Activated T-helper 17 cell treated with anti-CD3 and anti-CD28 coated beads, Interleukin-2, amount 50 U/mL, for 72 hours (primary cell): Measurements from ENCODE around the gene SPOCD1. TPM values are rescaled to one million over a fixed set of nuclear protein-coding genes. Genes with fewer than 3 reads are reported as not detected.
"Not testable (repeated sequence)": the region's sequence is repeated elsewhere in the genome, so short reads cannot be mapped to it uniquely, and the experiment has no call there.

Source experiments
- ATAC-seq: fragments of 150-1000 bp; cut with Tn5 transposase; replicated peaks from 2 replicates; pipeline ENCODE4 v1.10.0; 2021; ENCODE audit warnings: mild to moderate bottlenecking, moderate library complexity
- H3K27ac Mint-ChIP-seq: one replicate; pipeline ENCODE4 v1.8.0; 2022; ENCODE audit warnings: mixed read lengths
- H3K27me3 Mint-ChIP-seq: one replicate; pipeline ENCODE4 v1.8.0; 2022; ENCODE audit warnings: mixed read lengths
- H3K36me3 Mint-ChIP-seq: one replicate; pipeline ENCODE4 v1.8.0; 2022; ENCODE audit warnings: low read depth, mild to moderate bottlenecking, mixed read lengths
- H3K4me1 Mint-ChIP-seq: one replicate; pipeline ENCODE4 v1.8.0; 2022; ENCODE audit warnings: mixed read lengths
- H3K4me3 Mint-ChIP-seq: one replicate; pipeline ENCODE4 v1.8.0; 2022; ENCODE audit warnings: mild to moderate bottlenecking, mixed read lengths
- H3K9me3 Mint-ChIP-seq: one replicate; pipeline ENCODE4 v1.8.0; 2022; ENCODE audit warnings: mixed read lengths
- total RNA-seq, 2 donors: library from RNA; stranded (reverse); gene quantifications; one replicate each; pipeline ENCODE4 v1.2.3, GENCODE V29; 2022

Gene SPOCD1
- total RNA-seq, 2 donors from 2014 or later = 0.84 to 1.8 TPM

GRCh38 chr1:31837451-31838158 is 21.8 kb upstream of the SPOCD1 start:
- no peaks in the 10 kb centered on the region for H3K4me1 Mint-ChIP-seq
- no peak overlapping the region for H3K27ac Mint-ChIP-seq
- no peaks in the 10 kb centered on the region for H3K9me3 Mint-ChIP-seq
- H3K4me3 Mint-ChIP-seq = no peak overlapping the region
- ATAC-seq = no peak
- H3K36me3 Mint-ChIP-seq = no peaks in the 10 kb centered on the region
- no peaks in the 10 kb centered on the region for H3K27me3 Mint-ChIP-seq

GRCh38 chr1:31836638-31837037 is 20.8 kb upstream of the SPOCD1 start:
- Mint-ChIP-seq H3K9me3 (no peaks in the 10 kb centered on the region), H3K4me1 (no peaks in the 10 kb centered on the region), H3K4me3 (no peak overlapping the region), H3K27me3 (no peaks in the 10 kb centered on the region), H3K36me3 (no peaks in the 10 kb centered on the region), H3K27ac (no peak overlapping the region)
- no peak for ATAC-seq

- Mint-ChIP-seq H3K36me3 (no peaks in the 10 kb centered on the region), H3K27ac (no peak overlapping the region), H3K27me3 (no peaks in the 10 kb centered on the region), H3K4me1 (no peaks in the 10 kb centered on the region), H3K9me3 (no peaks in the 10 kb centered on the region), H3K4me3 (no peak overlapping the region)
- ATAC-seq = no peak
These were observed 19.6 kb upstream of the SPOCD1 start for GRCh38 chr1:31835415-31835814.

GRCh38 chr1:31834501-31834900 is 18.7 kb upstream of the SPOCD1 start:
- Mint-ChIP-seq H3K27me3 (no peaks in the 10 kb centered on the region), H3K9me3 (no peaks in the 10 kb centered on the region), H3K27ac (no peak overlapping the region), H3K36me3 (no peaks in the 10 kb centered on the region), H3K4me3 (no peak overlapping the region), H3K4me1 (no peaks in the 10 kb centered on the region)
- ATAC-seq = peak; percentile 23

GRCh38 chr1:31831397-31832378 is 15.9 kb upstream of the SPOCD1 start:
- H3K4me1 Mint-ChIP-seq = peaks cover 15% of the 10 kb centered on the region
- ATAC-seq = no peak
- H3K27me3 Mint-ChIP-seq = no peaks in the 10 kb centered on the region
- no peaks in the 10 kb centered on the region for H3K36me3 Mint-ChIP-seq
- H3K4me3 Mint-ChIP-seq = no peak overlapping the region
- H3K9me3 Mint-ChIP-seq = no peaks in the 10 kb centered on the region
- no peak overlapping the region for H3K27ac Mint-ChIP-seq

- ATAC-seq = no peak
- Mint-ChIP-seq H3K9me3 (no peaks in the 10 kb centered on the region), H3K36me3 (no peaks in the 10 kb centered on the region)
These were observed 14.7 kb upstream of the SPOCD1 start for GRCh38 chr1:31830511-31830910.

GRCh38 chr1:31830065-31830464 is 14.2 kb upstream of the SPOCD1 start:
- ATAC-seq = no peak
- peaks cover 18% of the 10 kb centered on the region for H3K4me1 Mint-ChIP-seq
- H3K27me3 Mint-ChIP-seq = no peaks in the 10 kb centered on the region
- no peaks in the 10 kb centered on the region for H3K9me3 Mint-ChIP-seq
- H3K27ac Mint-ChIP-seq = no peak overlapping the region
- no peak overlapping the region for H3K4me3 Mint-ChIP-seq
- H3K36me3 Mint-ChIP-seq = no peaks in the 10 kb centered on the region

More at GRCh38 chr1:31830511-31830910, 14.7 kb upstream of the SPOCD1 start:
- Mint-ChIP-seq H3K4me1 (peaks cover 18% of the 10 kb centered on the region), H3K4me3 (no peak overlapping the region), H3K27ac (no peak overlapping the region), H3K27me3 (no peaks in the 10 kb centered on the region)

GRCh38 chr1:31828926-31829690 is 13.3 kb upstream of the SPOCD1 start:
- no peaks in the 10 kb centered on the region for H3K9me3 Mint-ChIP-seq
- H3K4me1 Mint-ChIP-seq = peaks cover 18% of the 10 kb centered on the region
- no peak overlapping the region for H3K27ac Mint-ChIP-seq
- ATAC-seq = no peak
- H3K4me3 Mint-ChIP-seq = no peak overlapping the region
- H3K36me3 Mint-ChIP-seq = no peaks in the 10 kb centered on the region
- no peaks in the 10 kb centered on the region for H3K27me3 Mint-ChIP-seq

- Mint-ChIP-seq H3K27ac (peak overlapping the region; percentile 79), H3K4me3 (peak overlapping the region; percentile 35), H3K36me3 (no peaks in the 10 kb centered on the region), H3K4me1 (peaks cover 18% of the 10 kb centered on the region), H3K9me3 (no peaks in the 10 kb centered on the region), H3K27me3 (no peaks in the 10 kb centered on the region)
- ATAC-seq = no peak
These were observed 12.5 kb upstream of the SPOCD1 start for GRCh38 chr1:31828341-31828740.

GRCh38 chr1:31823780-31824179 is 8.0 kb upstream of the SPOCD1 start:
- Mint-ChIP-seq H3K4me3 (no peak overlapping the region), H3K27me3 (no peaks in the 10 kb centered on the region), H3K4me1 (peaks cover 18% of the 10 kb centered on the region), H3K9me3 (no peaks in the 10 kb centered on the region), H3K36me3 (no peaks in the 10 kb centered on the region), H3K27ac (no peak overlapping the region)
- ATAC-seq = no peak

- ATAC-seq = no peak
- Mint-ChIP-seq H3K27ac (no peak overlapping the region), H3K27me3 (no peaks in the 10 kb centered on the region)
These were observed 6.9 kb upstream of the SPOCD1 start for GRCh38 chr1:31822766-31823165.

GRCh38 chr1:31820196-31820595 is 4.4 kb upstream of the SPOCD1 start:
- not testable (repeated sequence) for H3K27me3 Mint-ChIP-seq, H3K36me3 Mint-ChIP-seq

More at GRCh38 chr1:31822766-31823165, 6.9 kb upstream of the SPOCD1 start:
- H3K4me3 Mint-ChIP-seq = no peak overlapping the region
- peaks cover 10% of the 10 kb centered on the region for H3K4me1 Mint-ChIP-seq
- H3K9me3 Mint-ChIP-seq = no peaks in the 10 kb centered on the region
- H3K36me3 Mint-ChIP-seq = no peaks in the 10 kb centered on the region

GRCh38 chr1:31818206-31818605 is 2.4 kb upstream of the SPOCD1 start:
- H3K27ac Mint-ChIP-seq = no peak overlapping the region
- H3K4me1 Mint-ChIP-seq = peaks cover 5% of the 10 kb centered on the region
- no peaks in the 10 kb centered on the region for H3K9me3 Mint-ChIP-seq
- H3K4me3 Mint-ChIP-seq = no peak overlapping the region
- no peaks in the 10 kb centered on the region for H3K27me3 Mint-ChIP-seq
- no peak for ATAC-seq
- no peaks in the 10 kb centered on the region for H3K36me3 Mint-ChIP-seq

More at GRCh38 chr1:31820196-31820595, 4.4 kb upstream of the SPOCD1 start:
- not testable (repeated sequence) for ATAC-seq, H3K4me3 Mint-ChIP-seq, H3K27ac Mint-ChIP-seq, H3K9me3 Mint-ChIP-seq, H3K4me1 Mint-ChIP-seq

- not testable (repeated sequence) for H3K4me3 Mint-ChIP-seq, H3K4me1 Mint-ChIP-seq, H3K27me3 Mint-ChIP-seq, ATAC-seq, H3K36me3 Mint-ChIP-seq, H3K27ac Mint-ChIP-seq, H3K9me3 Mint-ChIP-seq
These were observed 1.1 kb upstream of the SPOCD1 start for GRCh38 chr1:31816947-31817346.
